ENCODE measurements around the gene TMEM41B.

The TMEM41B gene

GRCh38 chr11:9310485-9311090 is 3.8 kb downstream of the TMEM41B start:
- no peak for DNase-seq (ENCODE audit: low spot score)

- DNase-seq (ENCODE audit: low spot score): no peak
Measured at GRCh38 chr11:9304178-9304577, 10.2 kb downstream of the TMEM41B start.

GRCh38 chr11:9302448-9302847 is 11.9 kb downstream of the TMEM41B start:
- no peak for DNase-seq (ENCODE audit: low spot score)

- no peak for DNase-seq (ENCODE audit: low spot score)
Measured at GRCh38 chr11:9301720-9302119, 12.7 kb downstream of the TMEM41B start.

GRCh38 chr11:9293646-9294045 is 20.7 kb downstream of the TMEM41B start:
- DNase-seq (ENCODE audit: low spot score): no peak

GRCh38 chr11:9285850-9286587 is 28.4 kb downstream of the TMEM41B start:
- DNase-seq (ENCODE audit: low spot score): no peak

- peak; percentile 95 for DNase-seq (ENCODE audit: low spot score)
Measured at GRCh38 chr11:9280655-9281301, 33.6 kb downstream of the TMEM41B start.

GRCh38 chr11:9277176-9277575 is 37.2 kb downstream of the TMEM41B start:
- DNase-seq (ENCODE audit: low spot score): no peak

- DNase-seq (ENCODE audit: low spot score): peak; percentile 48
Measured at GRCh38 chr11:9276571-9276970, 37.8 kb downstream of the TMEM41B start.

- no peak for DNase-seq (ENCODE audit: low spot score)
Measured at GRCh38 chr11:9274499-9275258, 39.7 kb downstream of the TMEM41B start.

GRCh38 chr11:9273376-9274336 is 40.7 kb downstream of the TMEM41B start:
- no peak for DNase-seq (ENCODE audit: low spot score)

- no peak for DNase-seq (ENCODE audit: low spot score)
Measured at GRCh38 chr11:9269492-9270013, 44.8 kb downstream of the TMEM41B start.

GRCh38 chr11:9267680-9268079 is 46.7 kb downstream of the TMEM41B start:
- DNase-seq (ENCODE audit: low spot score): no peak

- DNase-seq (ENCODE audit: low spot score): no peak
Measured at GRCh38 chr11:9266926-9267325, 47.5 kb downstream of the TMEM41B start.

- DNase-seq (ENCODE audit: low spot score): no peak
Measured at GRCh38 chr11:9266132-9266736, 48.2 kb downstream of the TMEM41B start.

- peak; percentile 65 for DNase-seq (ENCODE audit: low spot score)
Measured at GRCh38 chr11:9265211-9266131, 48.9 kb downstream of the TMEM41B start, which contains the start of gene DENND5A. Gene DENND5A (minus strand): TSS chr11:9265350. CDS start chr11:9265069, 281 bp downstream.

- DNase-seq (ENCODE audit: low spot score): peak; percentile 66
Measured at GRCh38 chr11:9264316-9265210, 49.8 kb downstream of the TMEM41B start.

GRCh38 chr11:9263840-9264315 is 50.5 kb downstream of the TMEM41B start:
- DNase-seq (ENCODE audit: low spot score): peak; percentile 67

All from NAMALWA (cell line).